Omental fat pad (tissue), 4 donors: ENCODE measurements around the gene TC2N. TPM values are rescaled to one million over a fixed set of nuclear protein-coding genes. Genes with fewer than 3 reads are reported as not detected.

Experiments
- ATAC-seq: fragments of 150-250 bp; one replicate; pipeline ENCODE4 v1.9.1; 2016; ENCODE audit warnings: mild to moderate bottlenecking, moderate library complexity; ENCODE audit not compliant: low FRiP score
- DNase-seq: peaks from one replicate; pipeline ENCODE4 v3.0.0-alpha.2; 2019; ENCODE audit warnings: low spot score
- total RNA-seq, 4 donors: library from RNA; depleted of rRNA; stranded (reverse); fragments of >200 nt; gene quantifications; one replicate each; pipeline ENCODE4 v1.1.0, GENCODE V29; 2016
- TF ChIP-seq, protein P1 (sequence below), 3 donors: fragments of 450-650 bp; IDR thresholded peaks; one replicate each; pipeline ENCODE4 v1.5.1; 2016 to 2017; ENCODE audit warnings: antibody characterized with exemption in 3 of 3, mild to moderate bottlenecking in 3 of 3, moderate library complexity in 2 of 3

TC2N gene
- total RNA-seq, 4 donors from 2014 or later, result 26.8 to 106 (median 49.3) TPM

DNA sequence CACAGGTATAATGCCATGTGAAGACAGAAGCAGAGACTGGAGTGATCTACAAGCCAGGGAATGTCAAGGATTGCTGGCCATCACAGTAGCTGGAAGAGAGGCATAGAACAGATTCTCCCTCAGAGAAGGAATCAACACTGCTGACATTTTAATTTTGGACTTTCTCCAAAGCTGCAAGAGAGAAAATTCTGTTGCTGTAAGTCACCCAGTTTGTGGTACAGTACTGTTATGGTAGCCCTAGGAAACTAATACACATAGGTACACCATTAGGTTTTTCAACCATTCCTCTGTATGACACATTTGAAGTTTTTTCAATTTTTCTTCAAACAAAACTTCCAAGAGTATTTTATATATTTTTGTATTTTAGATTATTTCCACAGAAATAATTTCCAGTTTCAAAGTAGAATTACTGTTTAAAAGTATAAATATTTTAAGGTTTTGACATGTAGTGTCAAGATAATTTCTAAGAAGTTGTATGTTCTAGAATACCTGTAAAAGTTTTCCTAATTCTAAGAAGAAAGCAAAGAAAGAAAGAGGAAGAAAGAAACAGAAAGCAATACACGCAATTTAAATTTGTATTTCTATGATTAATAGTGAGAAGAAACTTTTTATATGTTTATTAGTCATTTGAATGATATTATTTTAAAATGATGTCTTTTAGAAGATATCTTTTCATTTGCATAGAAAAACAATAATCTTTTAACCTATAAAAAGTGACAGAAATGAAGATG lies 70.6 kb downstream of the TC2N start:
- no peak for DNase-seq
- TF ChIP-seq, protein P1, sequence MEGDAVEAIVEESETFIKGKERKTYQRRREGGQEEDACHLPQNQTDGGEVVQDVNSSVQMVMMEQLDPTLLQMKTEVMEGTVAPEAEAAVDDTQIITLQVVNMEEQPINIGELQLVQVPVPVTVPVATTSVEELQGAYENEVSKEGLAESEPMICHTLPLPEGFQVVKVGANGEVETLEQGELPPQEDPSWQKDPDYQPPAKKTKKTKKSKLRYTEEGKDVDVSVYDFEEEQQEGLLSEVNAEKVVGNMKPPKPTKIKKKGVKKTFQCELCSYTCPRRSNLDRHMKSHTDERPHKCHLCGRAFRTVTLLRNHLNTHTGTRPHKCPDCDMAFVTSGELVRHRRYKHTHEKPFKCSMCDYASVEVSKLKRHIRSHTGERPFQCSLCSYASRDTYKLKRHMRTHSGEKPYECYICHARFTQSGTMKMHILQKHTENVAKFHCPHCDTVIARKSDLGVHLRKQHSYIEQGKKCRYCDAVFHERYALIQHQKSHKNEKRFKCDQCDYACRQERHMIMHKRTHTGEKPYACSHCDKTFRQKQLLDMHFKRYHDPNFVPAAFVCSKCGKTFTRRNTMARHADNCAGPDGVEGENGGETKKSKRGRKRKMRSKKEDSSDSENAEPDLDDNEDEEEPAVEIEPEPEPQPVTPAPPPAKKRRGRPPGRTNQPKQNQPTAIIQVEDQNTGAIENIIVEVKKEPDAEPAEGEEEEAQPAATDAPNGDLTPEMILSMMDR (IDR thresholded peaks at IDR 0.05), result no peak
- ATAC-seq, result no peak

DNA sequence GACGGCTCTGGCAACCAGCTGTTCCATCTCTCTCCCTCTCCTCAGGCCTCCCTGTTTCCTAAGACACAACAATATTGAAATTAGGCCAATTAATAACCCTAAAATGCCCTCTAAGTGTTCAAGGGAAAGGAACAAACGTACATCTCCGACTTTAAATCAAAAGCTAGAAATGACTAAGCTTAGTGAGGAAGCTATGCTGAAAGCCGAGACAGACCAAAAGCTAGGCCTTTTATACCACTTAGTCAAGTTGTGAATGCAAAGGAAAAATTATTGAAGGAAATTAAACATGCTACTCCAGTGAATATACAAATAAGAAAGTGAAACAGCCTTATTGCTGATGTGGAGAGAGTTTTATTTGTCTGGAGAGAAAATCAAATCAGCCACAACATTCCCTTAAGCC lies 73.6 kb downstream of the TC2N start:
- no peak for ATAC-seq
- DNase-seq, result no peak
- TF ChIP-seq, protein P1 (IDR thresholded peaks at IDR 0.05), result no peak

DNA sequence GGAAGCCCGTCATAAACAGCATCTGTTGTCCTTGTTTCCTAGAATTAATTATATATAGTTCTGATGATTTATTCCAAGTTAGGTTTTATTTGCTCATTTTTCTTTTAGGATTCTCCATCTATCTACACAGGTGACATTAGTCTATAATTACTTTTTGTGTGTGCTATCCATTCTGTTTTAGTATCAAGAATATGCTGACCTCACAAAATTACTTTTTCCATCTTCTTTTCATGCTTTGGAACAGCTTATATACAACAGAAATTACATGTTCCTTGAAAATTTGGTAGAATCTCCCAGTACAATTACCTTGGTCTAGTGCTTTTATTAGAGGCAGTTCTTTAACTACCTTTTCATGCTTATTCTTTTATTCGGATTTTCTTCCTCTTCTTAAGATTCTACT lies 81.1 kb downstream of the TC2N start:
- TF ChIP-seq, protein P1 (IDR thresholded peaks at IDR 0.05), result no peak
- no peak for ATAC-seq

DNA sequence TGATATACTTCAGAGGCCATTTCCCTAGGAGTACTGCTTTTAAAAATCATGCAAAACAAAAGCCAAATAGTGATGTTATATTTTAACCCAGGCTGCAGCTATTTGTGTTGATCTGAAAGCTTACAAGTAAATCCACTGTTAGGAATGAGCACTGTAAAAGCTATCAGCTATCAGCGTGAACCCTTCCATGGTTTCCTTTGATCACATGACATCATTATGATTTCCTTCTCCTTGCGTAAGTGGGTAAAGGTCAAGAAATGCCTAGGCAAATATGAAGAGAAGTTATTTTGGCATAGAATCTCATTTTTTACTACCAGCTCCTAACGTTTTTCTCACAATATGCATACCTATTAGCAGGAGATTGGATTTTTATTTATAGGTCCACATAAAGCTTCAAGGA lies 86.9 kb downstream of the TC2N start:
- ATAC-seq, result no peak
- TF ChIP-seq, protein P1 (IDR thresholded peaks at IDR 0.05), result no peak
- no peak for DNase-seq

More for the DNA sequence above, 81.1 kb downstream of the TC2N start:
- no peak for DNase-seq

DNA sequence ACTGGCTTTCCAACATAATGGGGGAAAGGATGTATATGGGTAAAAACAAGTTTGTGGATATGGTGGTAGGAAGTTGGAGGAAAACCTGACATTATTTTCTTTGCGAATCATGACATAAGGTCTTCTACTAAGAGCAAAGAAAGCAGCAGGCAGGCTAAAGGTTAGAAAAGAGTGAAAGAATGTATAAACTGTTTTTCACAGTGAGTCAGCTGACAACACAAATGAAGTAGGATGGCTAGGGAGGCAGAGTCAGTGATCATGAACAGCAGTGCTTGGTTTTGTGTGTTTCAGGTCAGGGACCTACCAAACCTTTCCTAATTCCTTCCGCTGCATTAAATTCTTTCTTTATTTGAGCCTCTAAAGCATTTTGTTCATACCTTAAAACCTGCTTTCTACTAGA lies 89.1 kb downstream of the TC2N start:
- no peak for ATAC-seq
- no peak for DNase-seq
- TF ChIP-seq, protein P1 (IDR thresholded peaks at IDR 0.05), result no peak

DNA sequence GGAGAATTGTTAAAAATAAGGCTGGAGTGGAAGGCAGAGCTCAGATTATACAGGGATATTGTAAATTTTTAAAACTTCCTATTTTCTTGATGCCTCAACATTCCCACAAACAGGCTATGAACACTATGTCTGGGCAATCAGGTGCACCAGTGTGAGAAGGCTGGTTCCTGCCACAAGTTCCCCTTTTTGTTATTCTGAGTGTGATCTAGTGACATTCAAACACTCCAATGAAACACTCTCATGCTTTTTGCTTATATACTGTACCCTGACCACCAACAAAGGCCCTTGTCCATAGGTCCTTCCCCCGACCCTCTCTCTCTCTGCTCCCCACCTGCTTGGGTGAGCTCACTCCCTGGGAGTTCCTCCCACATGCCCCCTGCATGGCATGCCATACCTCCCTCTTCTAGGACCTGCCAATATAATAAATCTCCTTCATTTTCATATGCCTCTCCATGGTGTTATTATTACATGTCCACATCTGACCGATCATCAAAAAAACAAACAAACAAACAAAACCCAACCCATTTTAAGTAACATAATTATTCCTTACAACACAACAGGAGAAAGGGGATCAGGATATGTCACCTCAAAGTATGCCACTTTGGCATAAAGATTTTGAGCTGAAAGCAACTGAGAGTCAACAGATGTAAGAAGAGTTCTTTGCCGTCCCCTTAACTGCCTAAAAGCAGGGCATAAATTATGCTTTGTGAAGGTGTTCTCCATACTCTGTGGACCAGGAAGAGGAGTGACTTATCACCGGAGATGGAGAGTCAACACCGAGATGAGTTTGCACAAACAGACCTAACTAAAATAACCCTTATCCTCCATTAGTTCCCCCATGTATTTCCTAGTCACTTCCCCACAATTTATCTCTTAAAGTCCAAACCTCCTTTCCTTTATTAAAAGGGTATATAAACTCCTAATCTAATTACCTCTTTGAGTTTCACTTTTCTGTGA lies 92.9 kb downstream of the TC2N start:
- DNase-seq (no peak), ATAC-seq (no peak)
- TF ChIP-seq, protein P1 (IDR thresholded peaks at IDR 0.05), result no peak
